Esophagus muscularis mucosa (tissue), 4 donors: ENCODE data around the gene ADAMTS6. TPM values are rescaled to one million over a fixed set of nuclear protein-coding genes. Genes with fewer than 3 reads are reported as not detected.

ENCODE experiments used
- DNase-seq: peaks from one replicate; pipeline ENCODE4 v3.0.0-alpha.2; 2017; ENCODE audit errors: extremely low spot score
- H3K27ac ChIP-seq, 4 donors: fragments of 200-600 bp; sonication (generic); replicated peaks in 1 of 4; 1 replicate in 3 of 4; 2 replicates in 1 of 4; pipeline ENCODE4 v1.5.1; 2016 to 2019; ENCODE audit warnings: mild to moderate bottlenecking in 1 of 4
- H3K27me3 ChIP-seq, 4 donors: fragments of 200-600 bp; sonication (generic); one replicate each; pipeline versions ENCODE4 v1.5.1 to v1.6.0; 2016 to 2019
- H3K36me3 ChIP-seq, 4 donors: fragments of 200-600 bp; sonication (generic); one replicate each; pipeline ENCODE4 v1.5.1; 2016 to 2019
- H3K4me1 ChIP-seq, 4 donors: fragments of 200-600 bp; sonication (generic); one replicate each; pipeline ENCODE4 v1.5.1; 2016 to 2019
- H3K4me3 ChIP-seq, 4 donors: fragments of 200-600 bp; sonication (generic); 1 replicate in 2 of 4; 2 replicates in 2 of 4; pipeline ENCODE4 v1.5.1; 2016 to 2019; ENCODE audit warnings: mild to moderate bottlenecking in 4 of 4, moderate library complexity in 1 of 4
- H3K9me3 ChIP-seq, 4 donors: fragments of 200-600 bp; sonication (generic); 1 replicate in 3 of 4; 2 replicates in 1 of 4; pipeline ENCODE4 v1.5.1; 2016 to 2019
- CTCF ChIP-seq, 3 experiments: fragments of 200-600 bp in 2 of 3; fragments of 450-650 bp in 1 of 3; sonication (generic) in 2 of 3; IDR thresholded peaks; one replicate each; pipeline ENCODE4 v1.5.1; 2017 to 2019; ENCODE audit warnings: antibody characterized with exemption in 3 of 3, mild to moderate bottlenecking in 2 of 3, moderate library complexity in 1 of 3
- EP300 ChIP-seq: sonication (generic); formaldehyde crosslinking; IDR thresholded peaks from one replicate; pipeline ENCODE4 v1.6.1; 2017; ENCODE audit warnings: antibody characterized with exemption
- POLR2A ChIP-seq: fragments of 450-650 bp; IDR thresholded peaks from one replicate; pipeline ENCODE4 v1.6.1; 2017; ENCODE audit warnings: antibody characterized with exemption, moderate library complexity, mild to moderate bottlenecking, low read depth
- POLR2AphosphoS5 ChIP-seq, 2 donors: sonication (generic); formaldehyde crosslinking; IDR thresholded peaks; one replicate each; pipeline ENCODE4 v1.6.1; 2017; ENCODE audit warnings: antibody characterized with exemption in 2 of 2
- WGBS: methylation state at CpG from one replicate; pipeline ENCODE4 v1.1.5; 2018; 5-methylcytosine and 5-hydroxymethylcytosine counted together
- intact Hi-C: fragments of 100-400 bp; cut with DNase I; formaldehyde crosslinking; loops from one replicate; pipeline ENCODE4 v1.15.1; 2023
- total RNA-seq, 4 donors: library from RNA; depleted of rRNA; stranded (reverse); fragments of >200 nt; gene quantifications; one replicate each; pipeline versions ENCODE4 v1.1.0 to v1.2.1, GENCODE V29; 2016

The ADAMTS6 gene
- total RNA-seq, 4 donors from 2014 or later, result 1.4 to 4.2 (median 2.7) TPM

DNA sequence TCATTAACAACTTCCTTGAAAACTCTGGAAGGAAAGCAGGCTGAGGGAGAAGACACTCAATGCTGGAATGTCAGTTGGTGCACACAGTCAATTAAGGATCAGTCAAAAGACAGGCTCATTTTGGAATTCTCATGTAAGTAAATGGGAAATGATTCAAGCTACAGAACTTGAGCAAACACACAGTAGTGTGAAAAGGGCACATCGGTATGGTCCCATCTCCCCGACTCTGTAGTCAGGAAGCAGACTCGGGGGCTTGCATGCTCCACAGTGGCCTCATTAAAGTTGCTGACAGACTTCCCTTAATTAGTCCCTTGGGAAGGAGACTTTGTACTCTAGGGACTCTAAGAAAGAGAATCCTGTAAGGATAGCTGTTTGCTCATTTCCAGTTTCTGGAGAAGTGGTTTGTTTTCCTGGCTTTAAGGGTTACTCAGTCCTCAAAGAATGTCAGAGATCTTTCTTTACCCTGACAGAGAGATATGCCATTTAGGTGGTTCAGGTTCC is 339.2 kb downstream of the ADAMTS6 start:
- peaks cover 0 to 9% (median 6%) of the 10 kb centered on the region in 4 donors for H3K4me1 ChIP-seq
- TF ChIP-seq CTCF (IDR thresholded peaks at IDR 0.05), result no peak
- no peak for TF ChIP-seq EP300
- TF ChIP-seq POLR2A, result no peak
- no peak for TF ChIP-seq POLR2AphosphoS5 (IDR thresholded peaks at IDR 0.05)
- 59% methylated on average over 3 of the region's 3 CpGs for WGBS
- DNase-seq, result no peak
- H3K4me3 ChIP-seq, result no peak overlapping the region
- intact Hi-C loops, result no loop called here
- H3K9me3 ChIP-seq, result no peaks in the 10 kb centered on the region
- H3K27ac ChIP-seq, result no peak overlapping the region
- no peaks in the 10 kb centered on the region for H3K36me3 ChIP-seq
- no peaks in the 10 kb centered on the region for H3K27me3 ChIP-seq

- intact Hi-C loops, result no loop called here
- no peak for DNase-seq
- TF ChIP-seq POLR2AphosphoS5 (IDR thresholded peaks at IDR 0.05) (no peak), CTCF (IDR thresholded peaks at IDR 0.05) (no peak), EP300 (no peak), POLR2A (no peak)
- Histone ChIP-seq H3K9me3 (no peaks in the 10 kb centered on the region), H3K36me3 (no peaks in the 10 kb centered on the region), H3K27ac (no peak overlapping the region), H3K4me3 (no peak overlapping the region), H3K27me3 (no peaks in the 10 kb centered on the region), H3K4me1 (peaks cover 0 to 9% (median 6%) of the 10 kb centered on the region in 4 donors)
- 81% methylated on average over 2 of the region's 2 CpGs for WGBS
Observed at GRCh38 chr5:65142016-65142415, 339.7 kb downstream of the ADAMTS6 start.

- Histone ChIP-seq H3K27ac (no peak overlapping the region), H3K36me3 (no peaks in the 10 kb centered on the region), H3K4me3 (no peak overlapping the region), H3K4me1 (peaks cover 0 to 9% (median 6%) of the 10 kb centered on the region in 4 donors), H3K9me3 (no peaks in the 10 kb centered on the region), H3K27me3 (no peaks in the 10 kb centered on the region)
- DNase-seq, result no peak
- no peak for TF ChIP-seq CTCF (IDR thresholded peaks at IDR 0.05)
- TF ChIP-seq EP300, result no peak
- no peak for TF ChIP-seq POLR2AphosphoS5 (IDR thresholded peaks at IDR 0.05)
- no peak for TF ChIP-seq POLR2A
- intact Hi-C loops, result no loop called here
Observed at GRCh38 chr5:65141493-65141892, 340.2 kb downstream of the ADAMTS6 start.

DNA sequence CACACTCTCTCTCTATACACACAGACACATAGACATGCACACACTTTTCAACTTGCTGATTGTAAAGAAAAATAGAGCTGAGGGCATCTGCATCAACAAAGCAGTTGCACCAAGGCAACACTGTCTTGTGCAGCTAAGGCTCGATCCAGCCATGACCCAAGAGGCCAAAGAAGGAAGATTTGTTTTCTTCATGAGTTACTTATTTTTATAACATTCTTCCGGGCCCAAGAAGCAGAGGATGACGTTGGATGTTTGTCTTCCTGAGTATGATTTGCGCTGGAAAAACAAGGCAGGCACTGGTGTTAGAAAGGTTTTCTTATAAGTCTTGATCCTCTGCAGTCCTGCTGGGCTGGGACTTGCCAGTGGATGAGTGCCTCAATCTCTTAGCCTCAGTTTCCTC is 344.1 kb downstream of the ADAMTS6 start:
- Histone ChIP-seq H3K36me3 (no peaks in the 10 kb centered on the region), H3K4me1 (peaks cover 10 to 23% (median 17%) of the 10 kb centered on the region in 4 donors), H3K9me3 (no peaks in the 10 kb centered on the region), H3K27ac (no peak overlapping the region), H3K4me3 (no peak overlapping the region), H3K27me3 (no peaks in the 10 kb centered on the region)
- WGBS, result 62% methylated on average over 4 of the region's 4 CpGs
- no peak for DNase-seq
- intact Hi-C loops, result no loop called here
- TF ChIP-seq EP300, result no peak
- no peak for TF ChIP-seq POLR2AphosphoS5 (IDR thresholded peaks at IDR 0.05)
- TF ChIP-seq POLR2A, result no peak
- no peak for TF ChIP-seq CTCF (IDR thresholded peaks at IDR 0.05)

- 61% methylated on average over 2 of the region's 2 CpGs for WGBS
- peaks cover 10 to 25% (median 21%) of the 10 kb centered on the region in 4 donors for H3K4me1 ChIP-seq
- no peaks in the 10 kb centered on the region for H3K27me3 ChIP-seq
- no peak overlapping the region for H3K4me3 ChIP-seq
- no peaks in the 10 kb centered on the region for H3K9me3 ChIP-seq
- no peaks in the 10 kb centered on the region for H3K36me3 ChIP-seq
- TF ChIP-seq POLR2A, result no peak
- intact Hi-C loops, result no loop called here
- no peak overlapping the region for H3K27ac ChIP-seq
- no peak for DNase-seq
Observed at GRCh38 chr5:65133477-65134110, 348.1 kb downstream of the ADAMTS6 start.
